GM23248 (cell line): Measurements from ENCODE around the gene PPP1R1C. TPM values are rescaled to one million over a fixed set of nuclear protein-coding genes. Genes with fewer than 3 reads are reported as not detected.

ENCODE experiments used
- DNase-seq: peaks from one replicate; pipeline ENCODE4 v3.0.0-alpha.2; 2015
- H2AFZ ChIP-seq: fragments of 200-600 bp; sonication (generic); 2 replicates; pipeline ENCODE4 v1.6.1; 2016; ENCODE audit warnings: antibody characterized with exemption
- H3F3A ChIP-seq: fragments of 200-600 bp; sonication (generic); 2 replicates; pipeline ENCODE4 v1.6.1; 2016; ENCODE audit warnings: mild to moderate bottlenecking, antibody characterized with exemption, mixed run types; ENCODE audit not compliant: insufficient read depth
- H3K27ac ChIP-seq: fragments of 200-600 bp; sonication (generic); 2 replicates; pipeline ENCODE4 v1.5.1; 2016; ENCODE audit warnings: mild to moderate bottlenecking
- H3K27me3 ChIP-seq: fragments of 200-600 bp; sonication (generic); replicated peaks from 2 replicates; pipeline ENCODE4 v1.6.1; 2016; ENCODE audit warnings: mild to moderate bottlenecking; ENCODE audit not compliant: insufficient read depth
- H3K36me3 ChIP-seq: fragments of 200-600 bp; sonication (generic); 2 replicates; pipeline ENCODE4 v1.6.1; 2016; ENCODE audit warnings: low read depth, mild to moderate bottlenecking
- H3K4me1 ChIP-seq: fragments of 200-600 bp; sonication (generic); 2 replicates; pipeline ENCODE4 v1.6.1; 2016; ENCODE audit warnings: mild to moderate bottlenecking; ENCODE audit not compliant: insufficient read depth
- H3K4me2 ChIP-seq: fragments of 200-600 bp; sonication (generic); one replicate; pipeline ENCODE4 v1.6.1; 2016; ENCODE audit warnings: mild to moderate bottlenecking; ENCODE audit not compliant: unreplicated experiment
- H3K4me3 ChIP-seq: fragments of 200-600 bp; sonication (generic); 2 replicates; pipeline ENCODE4 v1.5.1; 2016; ENCODE audit warnings: mild to moderate bottlenecking
- H3K79me2 ChIP-seq: fragments of 200-600 bp; sonication (generic); 2 replicates; pipeline ENCODE4 v1.6.1; 2016; ENCODE audit warnings: mild to moderate bottlenecking; ENCODE audit not compliant: insufficient read depth
- H3K9ac ChIP-seq: fragments of 200-600 bp; sonication (generic); 2 replicates; pipeline ENCODE4 v1.6.1; 2016; ENCODE audit warnings: mild to moderate bottlenecking
- H3K9me2 ChIP-seq: fragments of 200-600 bp; sonication (generic); 2 replicates; pipeline ENCODE4 v1.6.1; 2016; ENCODE audit warnings: mixed run types, mild to moderate bottlenecking, moderate library complexity; ENCODE audit not compliant: insufficient read depth
- H3K9me3 ChIP-seq: fragments of 200-600 bp; sonication (generic); one replicate; pipeline ENCODE4 v1.6.1; 2017; ENCODE audit warnings: low read depth
- H4K20me1 ChIP-seq: fragments of 200-600 bp; sonication (generic); 2 replicates; pipeline ENCODE4 v1.6.0; 2016; ENCODE audit not compliant: insufficient read depth
- EZH2 ChIP-seq: fragments of 200-600 bp; sonication (generic); IDR thresholded peaks from 2 replicates; pipeline ENCODE4 v1.6.1; 2018; ENCODE audit warnings: antibody characterized with exemption, mild to moderate bottlenecking; ENCODE audit not compliant: insufficient read depth, poor library complexity, severe bottlenecking
- EZH2phosphoT487 ChIP-seq: fragments of 200-600 bp; sonication (generic); IDR thresholded peaks from 2 replicates; pipeline ENCODE4 v1.6.1; 2018; ENCODE audit warnings: antibody characterized with exemption, moderate library complexity, mild to moderate bottlenecking, low read depth; ENCODE audit not compliant: insufficient read depth
- WGBS, 2 experiments: methylation state at CpG; one replicate each; pipeline ENCODE4 v1.1.6; 2015 to 2017; ENCODE audit warnings: low lambda C conversion rate in 2 of 2, low coverage in 1 of 2; ENCODE audit errors: missing lambda C conversion rate in 2 of 2; 5-methylcytosine and 5-hydroxymethylcytosine counted together
- in situ Hi-C: fragments of 300-500 bp; cut with MboI; formaldehyde crosslinking; loops from 2 replicates; pipeline ENCODE4 v1.15.0; 2020
- polyA plus RNA-seq: library from polyadenylated mRNA; unstranded; fragments of >200 nt; fragmentation: Nextera tagmentation; extraction: Ambion mirVana; gene quantifications from 2 replicates; pipeline ENCODE4 v1.2.1, GENCODE V29; 2016
- total RNA-seq: library from RNA; depleted of rRNA; stranded (reverse); fragments of >200 nt; shearing (Covaris generic); gene quantifications from 2 replicates; pipeline ENCODE4 v1.2.3, GENCODE V29; 2014

The PPP1R1C gene
- total and polyA plus RNA-seq, 2 experiments from 2014 or later = not detected

GRCh38 chr2:182078988-182079602 is 93.4 kb downstream of the PPP1R1C start:
- H4K20me1 ChIP-seq = no peaks in the 10 kb centered on the region
- H3K36me3 ChIP-seq = no peaks in the 10 kb centered on the region
- no peak overlapping the region for H2AFZ ChIP-seq
- WGBS, 2 experiments = 87 to 89% methylated on average over 3 of the region's 3 CpGs
- H3K9me2 ChIP-seq = no peaks in the 10 kb centered on the region
- H3K27ac ChIP-seq = no peak overlapping the region
- H3K4me3 ChIP-seq = no peak overlapping the region
- H3K9ac ChIP-seq = no peak overlapping the region
- TF ChIP-seq EZH2phosphoT487 (no peak), EZH2 (no peak)
- H3K4me2 ChIP-seq = no peak overlapping the region
- H3F3A ChIP-seq = peaks cover 5% of the 10 kb centered on the region; the same call in 1 of the 2 replicates
- H3K9me3 ChIP-seq = no peaks in the 10 kb centered on the region
- H3K27me3 ChIP-seq = no peaks in the 10 kb centered on the region
- no peaks in the 10 kb centered on the region; the same call in 1 of the 2 replicates for H3K4me1 ChIP-seq
- in situ Hi-C loops = loop anchor here (10.0 to 25.0 kb wide), 2 partner anchors 334 to 992 kb away; no protein-coding TSS in a partner anchor
- H3K79me2 ChIP-seq = no peaks in the 10 kb centered on the region
- DNase-seq = no peak

- no peaks in the 10 kb centered on the region for H3K79me2 ChIP-seq
- no peak overlapping the region for H3K9ac ChIP-seq
- H3K4me2 ChIP-seq = no peak overlapping the region
- no peaks in the 10 kb centered on the region for H3K9me3 ChIP-seq
- 93 to 94% methylated on average over 2 of the region's 2 CpGs for WGBS, 2 experiments
- no peak overlapping the region for H2AFZ ChIP-seq
- TF ChIP-seq EZH2 (no peak), EZH2phosphoT487 (no peak)
- no peak for DNase-seq
- no peaks in the 10 kb centered on the region for H4K20me1 ChIP-seq
- peaks cover 5% of the 10 kb centered on the region; the same call in 1 of the 2 replicates for H3F3A ChIP-seq
- H3K27me3 ChIP-seq = no peaks in the 10 kb centered on the region
- H3K4me1 ChIP-seq = no peaks in the 10 kb centered on the region; the same call in 1 of the 2 replicates
- in situ Hi-C loops = loop anchor here (25.0 kb wide), 1 partner anchor 993 kb away; no protein-coding TSS in a partner anchor
- no peak overlapping the region for H3K4me3 ChIP-seq
- no peaks in the 10 kb centered on the region for H3K9me2 ChIP-seq
- no peak overlapping the region for H3K27ac ChIP-seq
- no peaks in the 10 kb centered on the region for H3K36me3 ChIP-seq
Observed at GRCh38 chr2:182080493-182080892, 94.8 kb downstream of the PPP1R1C start.

DNA sequence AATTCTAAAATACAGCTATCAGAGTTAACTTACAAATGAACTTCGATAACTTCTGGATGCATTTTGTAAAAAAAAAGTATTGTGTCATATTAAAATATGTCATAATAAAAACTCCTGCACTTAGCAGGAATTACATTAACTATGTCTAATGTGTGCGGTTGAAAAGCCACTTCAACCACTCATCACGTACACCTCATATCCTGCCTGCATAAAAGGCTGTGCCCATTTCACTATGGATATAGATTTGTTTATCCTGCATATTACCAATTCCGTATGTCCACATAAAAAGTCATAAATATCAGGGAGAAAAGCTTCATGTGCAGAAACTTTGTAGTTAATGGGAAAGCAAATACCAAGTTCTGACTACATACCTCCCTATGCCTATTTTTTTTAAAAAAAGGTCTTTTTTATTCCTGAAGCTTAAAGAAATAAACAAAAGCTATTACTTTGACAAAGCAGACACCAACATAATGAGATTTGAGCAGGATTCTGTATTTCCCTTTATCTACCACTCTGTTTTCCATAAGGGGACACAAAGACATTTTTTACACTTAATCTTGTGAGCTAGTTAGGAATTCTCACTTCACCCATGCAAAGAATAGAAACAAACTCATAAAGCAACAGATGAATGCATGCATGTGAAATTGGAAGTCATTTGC is 96.1 kb downstream of the PPP1R1C start:
- no peak overlapping the region for H3K4me2 ChIP-seq
- H3F3A ChIP-seq = peaks cover 5% of the 10 kb centered on the region; the same call in 1 of the 2 replicates
- H3K79me2 ChIP-seq = no peaks in the 10 kb centered on the region
- H3K36me3 ChIP-seq = no peaks in the 10 kb centered on the region
- WGBS, 2 experiments = 54 to 57% methylated on average over 4 of the region's 4 CpGs
- H3K9me3 ChIP-seq = no peaks in the 10 kb centered on the region
- DNase-seq = no peak
- H3K4me3 ChIP-seq = no peak overlapping the region
- TF ChIP-seq EZH2 (no peak), EZH2phosphoT487 (no peak)
- no peaks in the 10 kb centered on the region for H3K27me3 ChIP-seq
- H4K20me1 ChIP-seq = no peaks in the 10 kb centered on the region
- no peak overlapping the region for H3K27ac ChIP-seq
- H3K4me1 ChIP-seq = no peaks in the 10 kb centered on the region; the same call in 1 of the 2 replicates
- no peaks in the 10 kb centered on the region for H3K9me2 ChIP-seq
- no peak overlapping the region for H2AFZ ChIP-seq
- in situ Hi-C loops = loop anchor here (25.0 kb wide), 1 partner anchor 994 kb away; no protein-coding TSS in a partner anchor
- no peak overlapping the region for H3K9ac ChIP-seq

GRCh38 chr2:182088681-182089320 is 103.1 kb downstream of the PPP1R1C start:
- in situ Hi-C loops = loop anchor here (25.0 kb wide), 1 partner anchor 1002 kb away; no protein-coding TSS in a partner anchor
- TF ChIP-seq EZH2 = no peak
- no peak for TF ChIP-seq EZH2phosphoT487
- Histone ChIP-seq H4K20me1 (no peaks in the 10 kb centered on the region), H3K9me2 (no peaks in the 10 kb centered on the region), H3K27ac (no peak overlapping the region), H3K9ac (no peak overlapping the region), H3K36me3 (no peaks in the 10 kb centered on the region), H3K27me3 (no peaks in the 10 kb centered on the region), H2AFZ (no peak overlapping the region), H3K4me1 (no peaks in the 10 kb centered on the region), H3K9me3 (no peaks in the 10 kb centered on the region), H3K4me2 (no peak overlapping the region), H3K4me3 (no peak overlapping the region), H3F3A (no peaks in the 10 kb centered on the region), H3K79me2 (no peaks in the 10 kb centered on the region)
- no peak for DNase-seq
- WGBS, 2 experiments = 59 to 70% methylated on average over 3 of the region's 3 CpGs
